ENCODE measurements around the gene OR4C6.

The OR4C6 gene

GRCh38 chr11:55707029-55707428 is 45.0 kb downstream of the OR4C6 start:
- no peak for DNase-seq

DNA sequence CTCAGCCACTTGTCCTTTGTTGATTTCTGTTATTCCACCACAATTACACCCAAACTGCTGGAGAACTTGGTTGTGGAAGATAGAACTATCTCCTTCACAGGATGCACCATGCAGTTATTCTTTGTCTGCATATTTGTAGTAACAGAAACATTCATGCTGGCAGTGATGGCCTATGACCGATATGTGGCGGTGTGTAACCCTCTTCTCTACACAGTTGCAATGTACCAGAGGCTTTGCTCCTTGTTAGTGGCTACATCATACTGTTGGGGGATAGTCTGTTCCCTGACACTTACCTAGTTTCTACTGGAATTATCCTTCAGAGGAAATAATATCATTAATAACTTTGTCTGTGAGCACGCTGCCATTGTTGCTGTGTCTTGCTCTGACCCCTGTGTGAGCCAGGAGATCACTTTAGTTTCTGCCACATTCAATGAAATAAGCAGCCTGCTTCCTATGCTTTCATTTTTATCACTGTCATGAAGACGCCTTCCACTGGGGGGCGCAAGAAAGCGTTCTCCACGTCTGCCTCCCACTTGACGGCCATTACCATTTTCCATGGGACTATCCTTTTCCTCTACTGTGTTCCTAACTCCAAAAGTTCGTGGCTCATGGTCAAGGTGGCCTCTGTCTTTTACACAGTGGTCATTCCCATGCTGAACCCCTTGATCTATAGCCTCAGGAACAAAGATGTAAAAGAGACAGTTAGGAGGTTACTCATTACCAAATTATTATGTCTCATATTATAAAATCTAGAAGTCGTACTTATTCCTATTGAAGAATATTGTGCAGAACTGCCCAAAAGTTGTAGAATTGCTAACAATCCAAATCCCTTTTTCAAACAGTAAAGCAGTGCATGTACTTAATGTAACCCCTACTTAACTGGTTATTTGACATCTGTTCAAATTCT is 53.2 kb downstream of the OR4C6 start:
- no peak for DNase-seq
- Histone ChIP-seq H3K27me3 (no peaks in the 10 kb centered on the region), H3K27ac (no peak overlapping the region), H3K36me3 (no peaks in the 10 kb centered on the region), H3K4me3 (no peak overlapping the region), H3K9me3 (peaks cover 0 to 10% (median 0%) of the 10 kb centered on the region in 3 donors), H3K4me1 (no peaks in the 10 kb centered on the region)
- TF ChIP-seq, protein P1, sequence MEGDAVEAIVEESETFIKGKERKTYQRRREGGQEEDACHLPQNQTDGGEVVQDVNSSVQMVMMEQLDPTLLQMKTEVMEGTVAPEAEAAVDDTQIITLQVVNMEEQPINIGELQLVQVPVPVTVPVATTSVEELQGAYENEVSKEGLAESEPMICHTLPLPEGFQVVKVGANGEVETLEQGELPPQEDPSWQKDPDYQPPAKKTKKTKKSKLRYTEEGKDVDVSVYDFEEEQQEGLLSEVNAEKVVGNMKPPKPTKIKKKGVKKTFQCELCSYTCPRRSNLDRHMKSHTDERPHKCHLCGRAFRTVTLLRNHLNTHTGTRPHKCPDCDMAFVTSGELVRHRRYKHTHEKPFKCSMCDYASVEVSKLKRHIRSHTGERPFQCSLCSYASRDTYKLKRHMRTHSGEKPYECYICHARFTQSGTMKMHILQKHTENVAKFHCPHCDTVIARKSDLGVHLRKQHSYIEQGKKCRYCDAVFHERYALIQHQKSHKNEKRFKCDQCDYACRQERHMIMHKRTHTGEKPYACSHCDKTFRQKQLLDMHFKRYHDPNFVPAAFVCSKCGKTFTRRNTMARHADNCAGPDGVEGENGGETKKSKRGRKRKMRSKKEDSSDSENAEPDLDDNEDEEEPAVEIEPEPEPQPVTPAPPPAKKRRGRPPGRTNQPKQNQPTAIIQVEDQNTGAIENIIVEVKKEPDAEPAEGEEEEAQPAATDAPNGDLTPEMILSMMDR (IDR thresholded peaks at IDR 0.05) = no peak
- intact Hi-C loops (cut with DNase I; ENCODE audit: low total_unique reads) = no loop called here

More at GRCh38 chr11:55707029-55707428, 45.0 kb downstream of the OR4C6 start:
- H3K27ac ChIP-seq = no peak overlapping the region
- TF ChIP-seq, protein P1 (IDR thresholded peaks at IDR 0.05) = no peak
- no peaks in the 10 kb centered on the region for H3K4me1 ChIP-seq
- H3K36me3 ChIP-seq = no peaks in the 10 kb centered on the region
- intact Hi-C loops (cut with DNase I; ENCODE audit: low total_unique reads) = no loop called here
- H3K4me3 ChIP-seq = no peak overlapping the region
- peaks cover 0 to 5% (median 0%) of the 10 kb centered on the region in 3 donors for H3K9me3 ChIP-seq
- H3K27me3 ChIP-seq = no peaks in the 10 kb centered on the region
